COLO829 (cell line): Measurements from ENCODE around the gene SLC25A44.
"Not testable (repeated sequence)": the region's sequence is repeated elsewhere in the genome, so short reads cannot be mapped to it uniquely, and the experiment has no call there.

Experiments used
- DNase-seq: peaks from one replicate; pipeline ENCODE4 v3.0.0; 2012; ENCODE audit warnings: low spot score

SLC25A44 gene

GRCh38 chr1:156204686-156205085, 10.8 kb downstream of the SLC25A44 start:
- DNase-seq: no peak

- DNase-seq: no peak
Observed at GRCh38 chr1:156211243-156211642, 17.3 kb downstream of the SLC25A44 start.

GRCh38 chr1:156212130-156212529, 18.2 kb downstream of the SLC25A44 start:
- no peak for DNase-seq

- DNase-seq: peak; percentile 96
Observed at GRCh38 chr1:156212833-156213643, 19.1 kb downstream of the SLC25A44 start, which contains the start of gene PMF1. TSS of gene PMF1 (plus strand) at chr1:156213007. CDS start at chr1:156213016, 9 bp downstream.

GRCh38 chr1:156213644-156213966, 19.7 kb downstream of the SLC25A44 start:
- DNase-seq: no peak

- peak; percentile 98 for DNase-seq
Observed at GRCh38 chr1:156214024-156214748, 20.3 kb downstream of the SLC25A44 start.

- not testable (repeated sequence) for DNase-seq
Observed at GRCh38 chr1:156216361-156217086, 22.6 kb downstream of the SLC25A44 start.

GRCh38 chr1:156217871-156218270, 24.0 kb downstream of the SLC25A44 start:
- DNase-seq: no peak

- no peak for DNase-seq
Observed at GRCh38 chr1:156220226-156220625, 26.3 kb downstream of the SLC25A44 start.

GRCh38 chr1:156221986-156222692, 28.2 kb downstream of the SLC25A44 start:
- no peak for DNase-seq

GRCh38 chr1:156225677-156226014, 31.7 kb downstream of the SLC25A44 start:
- DNase-seq: no peak

GRCh38 chr1:156226116-156226538, 32.2 kb downstream of the SLC25A44 start:
- no peak for DNase-seq

- no peak for DNase-seq
Observed at GRCh38 chr1:156226782-156227181, 32.9 kb downstream of the SLC25A44 start.

GRCh38 chr1:156228501-156228900, 34.6 kb downstream of the SLC25A44 start:
- no peak for DNase-seq

- DNase-seq: no peak
Observed at GRCh38 chr1:156229809-156230472, 36.0 kb downstream of the SLC25A44 start.

GRCh38 chr1:156230473-156230837, 36.6 kb downstream of the SLC25A44 start:
- DNase-seq: no peak

- DNase-seq: no peak
Observed at GRCh38 chr1:156232201-156232894, 38.4 kb downstream of the SLC25A44 start.

- no peak for DNase-seq
Observed at GRCh38 chr1:156233426-156234127, 39.7 kb downstream of the SLC25A44 start.

GRCh38 chr1:156236164-156236563, 42.3 kb downstream of the SLC25A44 start:
- no peak for DNase-seq

- no peak for DNase-seq
Observed at GRCh38 chr1:156238248-156238647, 44.3 kb downstream of the SLC25A44 start.
